HepG2 (cell line): ENCODE results near the gene CROCC. TPM values are rescaled to one million over a fixed set of nuclear protein-coding genes. Genes with fewer than 3 reads are reported as not detected.

Experiments used
- ASH2L ChIP-seq: fragments of 300-600, 200-600 bp; sonication (generic); IDR thresholded peaks from 2 replicates; pipeline ENCODE4 v1.7.0; 2017; ENCODE audit warnings: low read depth, mild to moderate bottlenecking, moderate library complexity, mixed read lengths, low read length; ENCODE audit not compliant: insufficient read length
- ELF3 ChIP-seq: IDR thresholded peaks from 2 replicates; pipeline ENCODE4 v1.6.1; 2016; ENCODE audit warnings: missing genetic modification reagents, missing compliant biosample characterization
- ESRRA ChIP-seq: sonication (generic); formaldehyde crosslinking; IDR thresholded peaks from 2 replicates; pipeline ENCODE4 v1.5.1; 2020; ENCODE audit warnings: mild to moderate bottlenecking, low read depth, missing genetic modification reagents
- MBD4 ChIP-seq: IDR thresholded peaks from 2 replicates; pipeline ENCODE4 v1.6.1; 2012; ENCODE audit warnings: low read length, inconsistent platforms, borderline replicate concordance
- RFXAP ChIP-seq: sonication (generic); formaldehyde crosslinking; IDR thresholded peaks from 2 replicates; pipeline ENCODE4 v1.4.0; 2020; ENCODE audit warnings: missing genetic modification reagents, borderline replicate concordance
- SNRNP70 ChIP-seq: fragments of 200-400 bp; formaldehyde crosslinking; IDR thresholded peaks from 2 replicates; pipeline ENCODE4 v1.6.1; 2017; ENCODE audit warnings: mild to moderate bottlenecking, low read depth, low read length, moderate library complexity
- ZKSCAN8 ChIP-seq: IDR thresholded peaks from 2 replicates; pipeline ENCODE4 v1.6.1; 2016; ENCODE audit warnings: borderline replicate concordance, missing genetic modification reagents, missing compliant biosample characterization
- ZMYM4 ChIP-seq: sonication (generic); formaldehyde crosslinking; IDR thresholded peaks from 2 replicates; pipeline ENCODE4 v1.8.1; 2023; ENCODE audit warnings: mild to moderate bottlenecking, missing genetic modification reagents
- ZNF510 ChIP-seq: sonication (generic); formaldehyde crosslinking; IDR thresholded peaks from 2 replicates; pipeline ENCODE4 v1.4.0; 2020; ENCODE audit warnings: low read depth, mild to moderate bottlenecking, missing genetic modification reagents
- ZNF776 ChIP-seq: sonication (generic); formaldehyde crosslinking; IDR thresholded peaks from 2 replicates; pipeline ENCODE4 v1.4.0; 2020; ENCODE audit warnings: mild to moderate bottlenecking, missing genetic modification reagents
- ZZZ3 ChIP-seq: sonication (generic); formaldehyde crosslinking; IDR thresholded peaks from 2 replicates; pipeline ENCODE4 v1.4.0; 2020; ENCODE audit warnings: missing genetic modification reagents, mild to moderate bottlenecking, borderline replicate concordance
- polyA plus RNA-seq, 8 experiments: library from polyadenylated mRNA; depleted of rRNA in 3 of 8; stranded (reverse) in 7 of 8; unstranded in 1 of 8; fragments of >200 nt; fragmentation: Illumina TruSeq in 4 of 8; extraction: Trizol in 4 of 8; gene quantifications; 2 replicates each; pipeline versions ENCODE4 v1.2.1 to v1.2.3, GENCODE V29; 2011 to 2016; ENCODE audit warnings: low read depth in 4 of 8, missing spikeins in 1 of 8, mixed read lengths in 1 of 8; ENCODE audit not compliant: insufficient read depth in 1 of 8
- total RNA-seq, 5 experiments: library from RNA; depleted of rRNA; stranded (reverse); fragments of >200 nt; fragmentation: Illumina TruSeq; extraction: Trizol; gene quantifications; 2 replicates each; pipeline ENCODE4 v1.2.3, GENCODE V29; 2016; ENCODE audit warnings: low read depth in 1 of 5
- TF ChIP-seq, protein P1 (sequence below): sonication (generic); formaldehyde crosslinking; IDR thresholded peaks from 2 replicates; pipeline ENCODE4 v1.5.0; 2020; ENCODE audit warnings: mild to moderate bottlenecking, missing genetic modification reagents, borderline replicate concordance
- TF ChIP-seq, protein P2 (sequence below): IDR thresholded peaks from 2 replicates; pipeline ENCODE4 v1.6.1; 2012; ENCODE audit warnings: low read depth, low read length, improper control_type of control experiment
- TF ChIP-seq, protein P3 (sequence below): sonication (generic); formaldehyde crosslinking; IDR thresholded peaks from 2 replicates; pipeline ENCODE4 v1.5.1; 2020; ENCODE audit warnings: missing genetic modification reagents, mild to moderate bottlenecking, borderline replicate concordance

Gene CROCC
- total and polyA plus RNA-seq, 2 of the 13 experiments (the other 11 are each of a cell fraction or from before 2014, with no cell fraction given): 7.8 to 15.5 TPM

DNA sequence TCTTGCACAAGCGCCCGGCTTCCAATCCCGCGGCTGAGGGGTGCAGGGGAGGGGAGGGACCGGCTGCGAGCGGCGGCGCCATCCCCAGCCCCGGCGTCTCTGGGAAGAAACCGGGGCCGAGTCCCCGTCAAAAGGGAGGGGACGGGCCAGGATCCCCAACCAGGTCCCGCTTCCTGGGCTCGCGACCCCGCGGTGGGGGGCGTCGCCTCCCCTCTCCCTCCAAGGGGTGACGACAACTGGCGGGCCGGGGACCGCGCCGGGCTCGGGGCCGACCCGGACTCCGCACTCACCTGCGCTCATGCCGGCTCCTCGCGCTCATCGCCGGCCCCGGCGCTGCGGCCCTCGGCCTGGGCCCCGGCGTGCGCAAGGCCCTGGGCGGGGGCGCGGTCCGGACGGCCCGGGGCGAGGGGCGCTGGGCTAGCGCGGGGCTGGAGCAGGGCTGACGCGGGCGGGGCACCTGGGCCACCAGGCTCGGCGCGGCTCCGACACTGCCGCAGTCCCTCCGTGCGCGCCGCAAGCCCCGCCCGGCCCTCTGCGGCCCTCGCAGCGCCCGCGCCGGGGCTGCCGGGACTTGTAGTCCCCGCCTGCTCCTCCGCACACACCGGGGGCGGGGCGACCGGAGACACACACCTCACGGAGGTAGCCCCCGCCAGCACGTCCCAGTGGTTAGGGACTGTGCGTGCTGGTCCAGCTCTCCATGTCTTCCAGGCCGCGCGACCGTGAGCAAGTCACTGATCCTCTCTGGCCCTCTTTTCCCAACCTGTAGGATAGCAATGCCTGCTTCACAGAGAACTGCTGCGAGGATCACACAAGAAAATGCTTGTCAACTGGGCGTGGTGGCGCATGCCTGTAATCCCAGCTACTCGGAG is 89.9 kb downstream of the CROCC start, which contains the start of gene ATP13A2 (continued):
- TF ChIP-seq, protein P1, sequence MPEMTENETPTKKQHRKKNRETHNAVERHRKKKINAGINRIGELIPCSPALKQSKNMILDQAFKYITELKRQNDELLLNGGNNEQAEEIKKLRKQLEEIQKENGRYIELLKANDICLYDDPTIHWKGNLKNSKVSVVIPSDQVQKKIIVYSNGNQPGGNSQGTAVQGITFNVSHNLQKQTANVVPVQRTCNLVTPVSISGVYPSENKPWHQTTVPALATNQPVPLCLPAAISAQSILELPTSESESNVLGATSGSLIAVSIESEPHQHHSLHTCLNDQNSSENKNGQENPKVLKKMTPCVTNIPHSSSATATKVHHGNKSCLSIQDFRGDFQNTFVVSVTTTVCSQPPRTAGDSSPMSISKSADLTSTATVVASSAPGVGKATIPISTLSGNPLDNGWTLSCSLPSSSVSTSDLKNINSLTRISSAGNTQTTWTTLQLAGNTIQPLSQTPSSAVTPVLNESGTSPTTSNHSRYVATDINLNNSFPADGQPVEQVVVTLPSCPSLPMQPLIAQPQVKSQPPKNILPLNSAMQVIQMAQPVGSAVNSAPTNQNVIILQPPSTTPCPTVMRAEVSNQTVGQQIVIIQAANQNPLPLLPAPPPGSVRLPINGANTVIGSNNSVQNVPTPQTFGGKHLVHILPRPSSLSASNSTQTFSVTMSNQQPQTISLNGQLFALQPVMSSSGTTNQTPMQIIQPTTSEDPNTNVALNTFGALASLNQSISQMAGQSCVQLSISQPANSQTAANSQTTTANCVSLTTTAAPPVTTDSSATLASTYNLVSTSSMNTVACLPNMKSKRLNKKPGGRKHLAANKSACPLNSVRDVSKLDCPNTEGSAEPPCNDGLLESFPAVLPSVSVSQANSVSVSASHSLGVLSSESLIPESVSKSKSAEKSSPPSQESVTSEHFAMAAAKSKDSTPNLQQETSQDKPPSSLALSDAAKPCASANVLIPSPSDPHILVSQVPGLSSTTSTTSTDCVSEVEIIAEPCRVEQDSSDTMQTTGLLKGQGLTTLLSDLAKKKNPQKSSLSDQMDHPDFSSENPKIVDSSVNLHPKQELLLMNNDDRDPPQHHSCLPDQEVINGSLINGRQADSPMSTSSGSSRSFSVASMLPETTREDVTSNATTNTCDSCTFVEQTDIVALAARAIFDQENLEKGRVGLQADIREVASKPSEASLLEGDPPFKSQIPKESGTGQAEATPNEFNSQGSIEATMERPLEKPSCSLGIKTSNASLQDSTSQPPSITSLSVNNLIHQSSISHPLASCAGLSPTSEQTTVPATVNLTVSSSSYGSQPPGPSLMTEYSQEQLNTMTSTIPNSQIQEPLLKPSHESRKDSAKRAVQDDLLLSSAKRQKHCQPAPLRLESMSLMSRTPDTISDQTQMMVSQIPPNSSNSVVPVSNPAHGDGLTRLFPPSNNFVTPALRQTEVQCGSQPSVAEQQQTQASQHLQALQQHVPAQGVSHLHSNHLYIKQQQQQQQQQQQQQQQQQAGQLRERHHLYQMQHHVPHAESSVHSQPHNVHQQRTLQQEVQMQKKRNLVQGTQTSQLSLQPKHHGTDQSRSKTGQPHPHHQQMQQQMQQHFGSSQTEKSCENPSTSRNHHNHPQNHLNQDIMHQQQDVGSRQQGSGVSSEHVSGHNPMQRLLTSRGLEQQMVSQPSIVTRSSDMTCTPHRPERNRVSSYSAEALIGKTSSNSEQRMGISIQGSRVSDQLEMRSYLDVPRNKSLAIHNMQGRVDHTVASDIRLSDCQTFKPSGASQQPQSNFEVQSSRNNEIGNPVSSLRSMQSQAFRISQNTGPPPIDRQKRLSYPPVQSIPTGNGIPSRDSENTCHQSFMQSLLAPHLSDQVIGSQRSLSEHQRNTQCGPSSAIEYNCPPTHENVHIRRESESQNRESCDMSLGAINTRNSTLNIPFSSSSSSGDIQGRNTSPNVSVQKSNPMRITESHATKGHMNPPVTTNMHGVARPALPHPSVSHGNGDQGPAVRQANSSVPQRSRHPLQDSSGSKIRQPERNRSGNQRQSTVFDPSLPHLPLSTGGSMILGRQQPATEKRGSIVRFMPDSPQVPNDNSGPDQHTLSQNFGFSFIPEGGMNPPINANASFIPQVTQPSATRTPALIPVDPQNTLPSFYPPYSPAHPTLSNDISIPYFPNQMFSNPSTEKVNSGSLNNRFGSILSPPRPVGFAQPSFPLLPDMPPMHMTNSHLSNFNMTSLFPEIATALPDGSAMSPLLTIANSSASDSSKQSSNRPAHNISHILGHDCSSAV (CRISPR knock-in tag): no peak
- TF ChIP-seq RFXAP (CRISPR knock-in tag) (no peak), ZNF776 (CRISPR knock-in tag) (no peak), SNRNP70 (no peak), ZZZ3 (CRISPR knock-in tag) (no peak), ASH2L (peak; percentile 36), ESRRA (CRISPR knock-in tag) (0 out of 2 replicates have a peak, but pooled peaks have one; percentile 15), MBD4 (no peak), ZNF510 (no peak), ZMYM4 (CRISPR knock-in tag) (no peak), ZKSCAN8 (CRISPR knock-in tag) (no peak), ELF3 (CRISPR knock-in tag) (peak; percentile 31; the same call in 1 of the 2 replicates)
- TF ChIP-seq, protein P2, sequence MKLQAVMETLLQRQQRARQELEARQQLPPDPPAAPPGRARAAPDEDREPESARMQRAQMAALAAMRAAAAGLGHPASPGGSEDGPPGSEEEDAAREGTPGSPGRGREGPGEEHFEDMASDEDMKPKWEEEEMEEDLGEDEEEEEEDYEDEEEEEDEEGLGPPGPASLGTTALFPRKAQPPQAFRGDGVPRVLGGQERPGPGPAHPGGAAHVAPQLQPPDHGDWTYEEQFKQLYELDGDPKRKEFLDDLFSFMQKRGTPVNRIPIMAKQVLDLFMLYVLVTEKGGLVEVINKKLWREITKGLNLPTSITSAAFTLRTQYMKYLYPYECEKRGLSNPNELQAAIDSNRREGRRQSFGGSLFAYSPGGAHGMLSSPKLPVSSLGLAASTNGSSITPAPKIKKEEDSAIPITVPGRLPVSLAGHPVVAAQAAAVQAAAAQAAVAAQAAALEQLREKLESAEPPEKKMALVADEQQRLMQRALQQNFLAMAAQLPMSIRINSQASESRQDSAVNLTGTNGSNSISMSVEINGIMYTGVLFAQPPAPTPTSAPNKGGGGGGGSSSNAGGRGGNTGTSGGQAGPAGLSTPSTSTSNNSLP: no peak
- TF ChIP-seq, protein P3, sequence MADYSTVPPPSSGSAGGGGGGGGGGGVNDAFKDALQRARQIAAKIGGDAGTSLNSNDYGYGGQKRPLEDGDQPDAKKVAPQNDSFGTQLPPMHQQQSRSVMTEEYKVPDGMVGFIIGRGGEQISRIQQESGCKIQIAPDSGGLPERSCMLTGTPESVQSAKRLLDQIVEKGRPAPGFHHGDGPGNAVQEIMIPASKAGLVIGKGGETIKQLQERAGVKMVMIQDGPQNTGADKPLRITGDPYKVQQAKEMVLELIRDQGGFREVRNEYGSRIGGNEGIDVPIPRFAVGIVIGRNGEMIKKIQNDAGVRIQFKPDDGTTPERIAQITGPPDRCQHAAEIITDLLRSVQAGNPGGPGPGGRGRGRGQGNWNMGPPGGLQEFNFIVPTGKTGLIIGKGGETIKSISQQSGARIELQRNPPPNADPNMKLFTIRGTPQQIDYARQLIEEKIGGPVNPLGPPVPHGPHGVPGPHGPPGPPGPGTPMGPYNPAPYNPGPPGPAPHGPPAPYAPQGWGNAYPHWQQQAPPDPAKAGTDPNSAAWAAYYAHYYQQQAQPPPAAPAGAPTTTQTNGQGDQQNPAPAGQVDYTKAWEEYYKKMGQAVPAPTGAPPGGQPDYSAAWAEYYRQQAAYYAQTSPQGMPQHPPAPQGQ: no peak
